ENCODE results near the gene RNF214. TPM values are rescaled to one million over a fixed set of nuclear protein-coding genes. Genes with fewer than 3 reads are reported as not detected.
A peak's percentile ranks its signal among the peaks of the same experiment; 100 is the strongest.

The RNF214 gene
- total and polyA plus RNA-seq, 2 of the 13 experiments (the other 11 are each of a cell fraction or from before 2014, with no cell fraction given), result 10.7 to 12.6 TPM

- intact Hi-C loops (cut with micrococcal nuclease; ENCODE audit: unreplicated experiment) (loop anchor here (2.0 to 5.0 kb wide), 2 partner anchors 44 to 84 kb away; partner anchors contain the start of genes PCSK7 and RNF214), in situ Hi-C loops (cut with HindIII; ENCODE audit: extremely low pct_ligation_motif_present, low pct_unique_long_range_greater_than_20kb) (loop anchor here (5.0 kb wide), 1 partner anchor 84 kb away; the partner anchor contains the start of genes PCSK7 and RNF214)
- H3K27ac ChIP-seq (ENCODE audit: extremely low read length, insufficient read depth, low read length), result peak within 1 kb of the TSS; percentile 41
- H4K20me1 ChIP-seq (ENCODE audit: insufficient read depth, low read length), result no peaks in the 10 kb centered on the region
- H3K27me3 ChIP-seq (ENCODE audit: control insufficient read depth in 1 of 2, insufficient read depth in 2 of 2, low read length in 2 of 2), result no peaks in the 10 kb centered on the region; a peak in 1 of 5 replicates
- H3K4me1 ChIP-seq (ENCODE audit: insufficient read depth, low read length), result peaks cover 65% of the 10 kb centered on the region
- no peaks in the 10 kb centered on the region for H3K9me3 ChIP-seq (ENCODE audit: low read length)
- ChIA-PET POLR2A (interaction anchor here (1.3 to 5.8 kb wide), 3 partner anchors 11 to 14 kb away, joined by 10 to 62 read pairs (median 18); partner anchors contain the start of gene CEP164), CTCF (ENCODE audit: low intra/inter-chr PET ratio, low total read pairs) (interaction anchor here (1.6 kb wide), 1 partner anchor 85 kb away, joined by 11 read pairs; the partner anchor contains the start of gene PCSK7)
- peak within 1 kb of the TSS; percentile 89 for H2AFZ ChIP-seq (ENCODE audit: low read length)
- ATAC-seq, result peak; percentile 94
- peak within 1 kb of the TSS; percentile 73 for H3K9ac ChIP-seq (ENCODE audit: insufficient read depth, low read depth, low read length)
- WGBS (ENCODE audit: low lambda C conversion rate), result under 1% methylated on average over 14 of the region's 29 CpGs
- H3K79me2 ChIP-seq (ENCODE audit: insufficient read depth, low read length), result peaks cover 4% of the 10 kb centered on the region
- peak within 1 kb of the TSS; percentile 74 to 90 (median 88) for H3K4me3 ChIP-seq (replicated peaks in 1 of 3; ENCODE audit: insufficient read depth in 1 of 3, low read depth in 2 of 3, low read length in 3 of 3)
- FAIRE-seq, result peak; percentile 72
- no peaks in the 10 kb centered on the region for H3K36me3 ChIP-seq (replicated peaks in 1 of 2; ENCODE audit: control insufficient read depth in 1 of 2, insufficient read depth in 2 of 2, low read length in 2 of 2)
- H3K4me2 ChIP-seq (ENCODE audit: low read depth, low read length), result peak within 1 kb of the TSS; percentile 100
- BruUV-seq (replicated peaks), result no TSS peak
- DNase-seq (ENCODE audit: low spot score), result peak; percentile 85
- TF ChIP-seq ELK4 (CRISPR knock-in tag; IDR thresholded peaks at IDR 0.05; ENCODE audit: borderline replicate concordance), result no peak
- TF ChIP-seq FOXK1 (CRISPR knock-in tag; IDR thresholded peaks at IDR 0.05; ENCODE audit: borderline replicate concordance, low read depth), result peak; percentile 44; the same call in 1 of the 2 replicates
- TF ChIP-seq RARA (CRISPR knock-in tag; IDR thresholded peaks at IDR 0.05), result peak; percentile 27; the same call in 1 of the 2 replicates
- TF ChIP-seq HOXA7 (CRISPR knock-in tag; IDR thresholded peaks at IDR 0.05), result no peak
- TF ChIP-seq HNF4A (CRISPR knock-in tag; IDR thresholded peaks at IDR 0.05), result peak; percentile 60
- no peak for TF ChIP-seq E2F2 (CRISPR knock-in tag; IDR thresholded peaks at IDR 0.05; ENCODE audit: borderline replicate concordance)
- TF ChIP-seq ZFP36L1 (CRISPR knock-in tag; IDR thresholded peaks at IDR 0.05), result no peak
- TF ChIP-seq FOXP4 (CRISPR knock-in tag; IDR thresholded peaks at IDR 0.05), result peak; percentile 40; the same call in 1 of the 2 replicates
- no peak for TF ChIP-seq PREB (CRISPR knock-in tag; IDR thresholded peaks at IDR 0.05)
- no peak for TF ChIP-seq KLF11 (CRISPR knock-in tag; IDR thresholded peaks at IDR 0.05)
- 0 out of 2 replicates have a peak, but pooled peaks have one; percentile 26 for TF ChIP-seq POGK (CRISPR knock-in tag; conservative IDR thresholded peaks at IDR 0.05)
- no peak for TF ChIP-seq SRSF4 (IDR thresholded peaks at IDR 0.05; ENCODE audit: low read depth, low read length, poor library complexity, severe bottlenecking)
- peak; percentile 16; the same call in 1 of the 2 replicates for TF ChIP-seq FOXJ3 (CRISPR knock-in tag; IDR thresholded peaks at IDR 0.05; ENCODE audit: borderline replicate concordance)
- no peak for TF ChIP-seq ATF3 (CRISPR knock-in tag; IDR thresholded peaks at IDR 0.05)
Measured at GRCh38 chr11:117316197-117316961, 83.9 kb downstream of the RNF214 start, which contains the start of gene BACE1. Gene BACE1 (minus strand): TSS chr11:117316256. CDS start chr11:117315795, 461 bp downstream.

Measured in HepG2 (cell line).